NCI-H510A treated with DMSO at 0.1 percent for 48 hours (cell line): ENCODE results near the gene TTC7B.

ENCODE experiments used
- DNase-seq: peaks from one replicate; lab custom pipeline; 2025; lab: John Stamatoyannopoulos, UW

The TTC7B gene

DNA sequence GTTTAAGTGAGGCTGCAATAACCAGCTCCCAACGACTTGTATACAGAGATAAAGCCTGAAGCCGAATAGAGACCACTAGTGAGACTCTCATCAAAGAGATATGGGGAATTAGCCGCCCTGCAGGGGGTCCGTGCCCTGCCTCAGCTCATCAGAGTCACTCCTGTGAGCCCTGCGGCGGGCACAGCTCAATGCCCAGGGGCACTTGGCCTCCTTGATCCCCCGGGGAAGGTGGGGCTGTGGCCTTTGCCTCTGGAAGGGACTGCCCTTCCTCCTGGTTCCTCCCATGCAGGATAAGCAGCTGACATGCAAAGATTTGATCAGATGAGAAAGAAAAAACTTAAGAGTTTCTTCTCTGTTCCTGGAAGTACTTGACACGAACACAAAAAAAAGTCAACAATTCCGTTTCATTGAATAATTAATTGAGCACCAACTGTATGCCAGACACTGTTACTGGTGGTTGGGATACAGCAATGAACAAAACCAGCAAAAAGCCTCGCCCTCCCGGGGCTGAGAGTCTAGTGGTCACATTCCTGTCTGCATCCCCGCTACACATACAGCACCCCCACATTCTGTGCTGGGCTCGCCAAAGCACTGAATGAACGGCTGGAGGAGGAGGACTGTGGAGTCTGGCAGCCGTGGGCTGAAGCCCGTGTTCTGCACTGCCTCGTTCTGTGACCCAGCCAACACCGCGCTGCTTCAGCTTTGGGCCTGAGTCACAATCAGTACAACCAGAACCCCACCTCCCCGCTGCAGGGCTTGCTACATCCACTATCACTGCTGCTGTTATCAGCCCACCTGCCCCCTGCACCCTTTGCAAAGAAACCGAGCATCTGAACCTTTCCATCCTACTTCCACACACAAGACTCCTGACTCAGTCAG lies 10.3 kb downstream of the TTC7B start:
- DNase-seq, result no peak

DNA sequence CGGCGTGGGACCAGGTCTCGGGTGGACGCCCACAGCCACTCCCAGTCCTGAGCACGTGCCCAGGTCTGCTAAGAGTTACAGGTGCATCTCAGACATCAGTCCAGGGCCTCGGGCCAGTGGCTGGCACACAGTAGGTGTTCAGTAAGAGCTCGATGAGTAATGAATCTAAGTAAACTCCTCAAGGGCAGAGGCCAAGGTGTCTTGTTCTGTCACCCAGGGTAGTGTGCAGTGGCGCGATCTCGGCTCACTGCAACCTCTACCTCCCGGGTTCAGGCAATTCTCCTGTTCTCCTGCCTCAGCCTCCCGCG lies 11.2 kb downstream of the TTC7B start:
- DNase-seq, result no peak

DNA sequence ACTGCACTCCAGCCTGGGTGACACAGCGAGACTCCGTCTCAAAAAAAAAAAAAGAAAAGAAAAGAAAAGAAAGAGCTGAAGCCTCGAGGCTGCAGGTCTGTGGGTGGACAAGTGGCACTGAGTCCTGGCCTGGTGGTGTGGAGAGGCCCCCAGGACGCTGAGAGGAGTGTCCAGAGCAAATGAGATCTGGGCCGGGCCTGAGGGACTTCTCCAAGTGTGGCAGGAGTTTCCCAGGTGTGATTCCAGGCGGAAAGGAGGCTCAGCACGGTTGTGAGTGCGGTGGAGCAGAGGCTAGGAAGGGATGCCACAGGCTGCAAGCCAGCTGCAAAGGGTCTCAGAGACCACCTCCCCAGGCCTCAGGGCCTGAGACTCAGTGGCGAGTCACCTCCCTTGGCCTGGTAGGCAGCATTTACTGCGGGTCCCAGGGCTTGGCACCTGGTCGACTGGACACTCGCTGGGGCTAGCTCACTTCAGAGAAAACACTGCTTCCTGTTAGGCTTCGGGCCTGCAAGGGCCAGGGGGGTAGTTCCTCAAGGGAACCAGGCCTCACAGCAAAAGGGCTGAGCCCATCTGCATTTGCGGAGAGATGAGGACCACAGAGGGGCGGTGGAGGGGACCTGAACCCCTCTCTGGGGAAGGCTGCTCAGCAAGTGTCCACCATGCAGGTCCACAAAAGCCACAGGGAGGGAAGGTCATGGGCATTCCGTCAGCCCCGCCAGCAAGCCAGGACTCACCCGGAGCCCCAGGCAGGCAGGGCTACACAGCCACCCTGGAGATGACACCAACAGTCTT lies 11.7 kb downstream of the TTC7B start:
- no peak for DNase-seq

DNA sequence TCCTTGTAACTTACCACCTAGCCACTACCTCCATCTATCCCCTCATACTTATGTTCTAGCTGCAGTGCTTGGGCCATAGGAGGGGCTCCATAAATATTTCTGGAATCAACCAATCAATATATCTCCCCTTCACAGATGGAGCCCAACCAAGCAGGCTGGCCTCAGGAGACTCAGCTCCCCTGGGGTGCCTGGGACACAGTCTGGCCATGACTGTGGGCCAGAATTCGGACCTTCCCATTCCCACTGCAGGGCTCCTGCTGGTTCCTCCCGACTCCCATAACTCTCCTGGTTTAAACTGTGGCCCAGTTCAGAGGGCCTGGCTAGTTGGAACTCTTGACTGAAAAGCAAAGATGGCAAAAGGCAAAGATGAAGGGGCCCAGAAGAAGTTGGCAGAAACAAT lies 13.0 kb downstream of the TTC7B start:
- no peak for DNase-seq

DNA sequence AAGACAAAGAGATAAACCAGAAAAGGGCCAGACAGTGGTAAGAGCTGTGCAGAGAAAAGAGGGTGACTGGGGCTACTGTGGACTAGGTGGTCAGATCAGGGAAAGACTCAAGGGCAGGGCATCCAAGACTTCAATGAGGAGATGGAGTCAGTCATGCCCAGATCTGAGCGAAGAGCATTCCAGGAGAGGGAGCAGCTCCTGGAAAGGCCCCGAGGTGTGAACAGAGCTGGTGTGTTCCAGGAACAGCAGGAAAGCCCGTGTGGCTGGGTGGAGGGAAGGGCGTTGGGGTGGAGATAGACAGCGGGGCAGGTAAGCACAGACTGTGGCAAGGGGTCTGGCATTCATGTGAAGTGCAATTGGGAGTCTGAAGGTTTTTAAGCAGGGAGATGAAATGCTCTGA lies 16.8 kb downstream of the TTC7B start:
- DNase-seq, result no peak

DNA sequence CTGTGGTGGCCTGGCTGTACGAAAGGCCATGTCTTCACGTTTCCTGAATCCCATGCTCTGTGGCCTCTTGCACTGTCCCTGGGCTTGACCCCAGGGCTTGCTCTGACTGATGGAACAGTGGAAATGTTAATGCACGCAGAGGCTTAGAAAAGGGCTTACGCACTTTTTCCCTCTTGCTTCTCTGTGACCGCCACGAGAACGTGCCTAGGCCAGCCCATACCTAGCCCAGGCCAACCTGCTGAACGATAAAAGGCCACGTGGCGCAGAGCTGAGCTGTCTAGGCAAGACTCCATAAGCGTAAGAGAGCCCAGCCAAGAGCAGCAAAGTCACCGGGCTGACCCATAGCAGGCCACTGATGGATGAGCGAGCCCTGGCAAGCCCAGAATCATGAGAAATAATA lies 18.3 kb downstream of the TTC7B start:
- no peak for DNase-seq

DNA sequence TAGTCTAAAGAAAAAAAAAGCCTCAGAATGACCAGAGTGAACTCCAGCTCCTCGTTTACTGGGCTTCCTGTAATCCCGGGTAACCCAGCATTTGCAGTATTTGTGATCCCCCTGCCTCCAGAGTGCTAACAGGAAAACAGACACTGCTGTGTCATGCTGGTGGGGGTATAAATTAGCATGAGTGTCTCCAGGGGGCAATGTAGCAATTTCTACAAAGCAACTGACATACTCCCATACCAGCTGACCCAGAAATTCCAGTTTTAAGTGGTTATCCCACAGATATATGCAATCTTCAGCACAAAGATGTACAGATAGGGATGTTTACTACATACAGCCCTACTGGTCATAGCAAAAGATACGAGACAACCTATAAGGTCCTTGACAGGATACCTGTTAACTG lies 18.8 kb downstream of the TTC7B start:
- no peak for DNase-seq

DNA sequence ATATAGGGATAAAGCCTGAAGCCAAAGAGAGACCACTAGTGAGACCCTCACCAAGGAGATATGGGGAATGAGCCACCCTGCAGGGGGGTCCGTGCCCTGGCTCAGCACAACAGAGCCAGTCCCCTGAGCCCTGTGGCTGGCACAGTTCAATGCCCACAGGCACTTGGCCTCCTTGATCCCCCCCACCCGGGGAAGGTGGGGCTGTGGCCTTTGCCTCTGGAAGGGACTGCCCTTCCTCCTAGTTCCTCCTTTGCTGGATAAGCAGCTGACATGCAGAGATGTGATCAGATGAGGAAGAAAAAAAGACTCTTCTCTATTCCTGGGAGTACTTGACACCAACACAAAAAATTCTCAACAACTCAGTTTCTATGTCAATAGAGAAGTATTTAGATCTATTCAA lies 19.9 kb downstream of the TTC7B start:
- DNase-seq, result no peak

DNA sequence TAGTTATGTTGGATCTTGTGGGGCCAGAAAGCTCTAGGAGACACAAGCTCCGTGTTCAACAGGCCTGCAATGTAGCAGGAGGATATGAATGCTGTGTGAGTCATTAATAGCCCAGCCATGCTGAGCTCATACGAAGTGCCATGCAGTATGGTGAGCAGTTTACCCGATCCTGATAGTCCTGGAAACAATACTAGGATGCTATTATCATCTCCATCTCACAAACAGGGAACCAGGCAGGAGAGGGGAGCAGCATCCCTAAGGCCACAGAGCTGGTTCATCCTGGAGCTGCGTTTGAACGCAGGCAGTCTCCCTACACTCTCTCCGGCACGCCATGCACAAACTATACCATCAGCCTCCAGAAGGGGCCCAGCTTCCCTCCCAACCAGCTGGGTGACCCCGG lies 20.5 kb downstream of the TTC7B start:
- no peak for DNase-seq

DNA sequence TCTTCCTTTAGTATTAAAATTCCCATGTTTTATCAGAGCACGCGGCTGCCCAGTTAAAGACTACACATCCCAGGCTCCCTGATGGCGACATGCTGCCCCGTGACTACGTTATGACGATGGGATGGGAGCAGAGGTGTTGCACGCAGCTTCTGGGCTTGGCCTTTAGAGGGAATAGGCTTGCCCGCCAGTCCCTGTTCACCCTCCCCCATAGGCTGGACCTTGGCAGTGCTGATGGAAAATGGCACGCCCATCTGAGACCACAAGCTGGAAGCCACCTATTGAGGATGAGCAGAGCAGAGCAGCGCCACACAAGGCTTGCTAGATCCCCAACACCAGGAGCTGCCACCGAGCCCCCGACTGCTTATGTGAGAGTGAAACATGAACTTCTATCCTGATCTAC lies 24.7 kb downstream of the TTC7B start:
- no peak for DNase-seq

DNA sequence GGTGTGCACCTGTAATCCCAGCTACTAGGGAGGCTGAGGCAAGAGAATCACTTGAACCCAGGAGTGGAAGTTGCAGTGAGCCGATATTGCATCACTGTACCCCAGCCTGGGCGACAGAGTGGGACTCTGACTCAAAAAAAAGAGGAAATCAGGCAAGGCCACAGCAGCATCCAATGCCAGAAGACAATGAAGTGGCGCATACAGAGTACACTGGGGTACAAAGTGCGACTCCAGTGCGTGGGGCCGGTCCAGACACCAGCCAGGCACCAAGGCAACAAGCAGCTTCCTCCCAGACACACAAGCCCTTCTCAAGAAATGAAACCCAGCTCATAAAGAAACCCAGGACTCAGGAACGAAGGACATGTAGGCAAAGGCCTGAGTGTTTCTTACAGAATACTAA lies 28.2 kb downstream of the TTC7B start:
- DNase-seq, result no peak

DNA sequence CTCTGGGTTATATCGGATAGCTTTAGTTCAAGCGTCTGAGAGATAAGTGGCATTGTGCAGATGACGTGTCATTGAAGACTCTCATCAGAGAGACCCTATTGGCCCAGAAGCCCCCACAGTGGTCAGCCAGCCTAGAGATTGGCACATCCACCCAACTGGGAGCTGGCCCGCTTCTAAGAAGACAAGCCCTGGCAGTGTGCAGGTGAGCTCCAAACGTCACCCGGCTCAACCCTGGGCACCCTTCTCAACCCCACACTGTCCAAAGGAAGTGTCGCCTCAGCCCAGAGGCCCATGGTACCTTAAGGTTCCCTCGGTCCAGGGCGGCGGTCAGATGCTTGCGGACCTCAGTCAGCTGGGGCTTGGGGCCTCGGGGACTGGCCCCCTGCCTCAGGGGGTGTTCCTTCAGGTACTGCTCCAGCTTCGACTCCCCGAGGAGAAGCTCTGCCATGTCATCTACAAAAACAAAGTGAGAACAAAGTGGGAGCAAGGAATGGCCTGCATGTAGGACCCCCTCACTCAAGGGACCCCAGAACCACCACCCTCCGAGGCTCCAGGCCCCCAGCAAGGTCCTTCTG lies 30.3 kb downstream of the TTC7B start:
- no peak for DNase-seq

DNA sequence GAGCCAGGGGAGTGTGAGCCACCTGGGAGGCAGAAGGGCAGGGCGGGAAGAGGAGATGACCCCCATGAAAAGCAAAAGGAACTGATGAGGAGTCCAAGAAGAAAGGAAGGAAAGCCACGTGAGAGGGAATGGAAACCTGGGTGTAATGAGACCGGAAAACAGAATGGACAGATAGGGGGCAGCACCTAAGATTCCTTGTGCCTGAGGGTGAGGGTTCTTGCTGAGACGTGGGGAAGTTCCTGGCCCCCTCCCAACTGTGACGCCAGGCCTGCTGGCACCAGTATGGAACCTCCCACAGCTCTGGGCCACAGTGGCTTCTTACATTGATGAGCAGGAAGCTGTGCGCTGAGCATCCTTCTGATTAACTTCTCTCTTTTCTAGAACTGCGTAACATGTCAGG lies 30.8 kb downstream of the TTC7B start:
- no peak for DNase-seq

DNA sequence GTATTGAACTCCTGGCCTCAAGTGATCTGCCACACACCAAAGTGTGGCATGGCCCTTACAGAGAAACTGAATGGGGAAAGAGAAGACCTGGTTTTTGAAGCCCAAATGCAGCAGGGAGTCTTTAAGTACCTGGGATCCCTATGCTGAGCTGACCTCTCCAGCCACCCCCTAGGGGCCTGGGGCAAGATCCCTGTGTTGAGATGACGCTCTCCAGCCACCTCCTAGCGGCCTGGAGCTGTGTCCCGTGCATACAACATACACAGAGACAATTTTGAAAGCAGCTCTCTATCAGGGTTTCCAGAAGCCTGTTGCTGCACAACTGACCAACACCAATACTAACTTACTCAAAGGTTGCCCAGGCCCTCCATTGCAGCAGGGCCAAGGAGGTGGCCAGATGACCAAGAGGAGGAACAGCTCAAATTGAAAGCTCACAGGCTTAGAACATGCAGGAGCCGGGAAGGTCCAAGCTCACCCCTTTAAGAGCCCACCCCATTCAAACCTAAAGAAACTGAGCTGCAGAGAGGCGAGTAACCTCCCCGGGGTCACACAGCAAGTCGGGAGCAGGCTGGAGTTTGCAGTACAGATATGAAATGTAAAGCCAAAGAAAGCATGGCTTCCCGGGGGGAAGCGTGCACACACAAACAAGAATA lies 31.5 kb downstream of the TTC7B start:
- no peak for DNase-seq

DNA sequence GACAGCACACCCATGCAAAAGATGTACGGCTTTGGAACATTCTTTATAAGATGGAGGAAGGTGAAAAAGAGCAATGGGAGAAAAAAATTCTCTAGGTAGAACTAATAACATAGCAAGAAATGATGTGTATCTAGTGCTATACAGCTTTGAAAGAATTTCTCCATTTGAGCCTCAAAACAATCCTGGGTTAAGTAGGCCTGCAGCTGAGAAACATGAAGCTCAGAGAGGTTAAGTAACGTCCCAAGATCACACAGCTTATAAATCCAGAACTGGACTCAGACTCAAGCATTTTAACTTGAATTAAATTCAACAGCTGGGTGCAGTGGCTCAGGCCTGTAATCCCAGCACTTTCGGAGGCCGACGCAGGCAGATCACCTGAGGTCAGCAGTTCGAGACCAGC lies 32.9 kb downstream of the TTC7B start:
- no peak for DNase-seq

DNA sequence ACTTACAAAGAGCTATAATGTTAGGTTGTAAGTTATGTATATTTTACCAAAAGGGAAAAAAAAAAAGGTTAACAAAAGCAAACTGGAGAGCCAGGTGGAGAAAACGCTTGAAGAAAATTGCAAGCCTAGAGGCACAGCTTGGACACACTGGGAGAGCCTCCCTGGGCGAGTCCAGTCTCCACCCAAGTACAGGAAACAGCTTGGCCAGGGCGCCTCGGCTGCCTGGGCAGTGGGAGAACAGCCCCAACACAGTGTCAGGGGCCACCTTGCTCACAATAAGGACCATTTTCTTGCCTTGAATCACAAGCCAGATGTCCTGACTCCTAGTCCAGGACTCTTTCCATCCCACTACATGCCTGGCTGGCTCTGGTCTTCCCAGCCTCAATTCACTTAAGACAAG lies 33.3 kb downstream of the TTC7B start:
- DNase-seq, result no peak

DNA sequence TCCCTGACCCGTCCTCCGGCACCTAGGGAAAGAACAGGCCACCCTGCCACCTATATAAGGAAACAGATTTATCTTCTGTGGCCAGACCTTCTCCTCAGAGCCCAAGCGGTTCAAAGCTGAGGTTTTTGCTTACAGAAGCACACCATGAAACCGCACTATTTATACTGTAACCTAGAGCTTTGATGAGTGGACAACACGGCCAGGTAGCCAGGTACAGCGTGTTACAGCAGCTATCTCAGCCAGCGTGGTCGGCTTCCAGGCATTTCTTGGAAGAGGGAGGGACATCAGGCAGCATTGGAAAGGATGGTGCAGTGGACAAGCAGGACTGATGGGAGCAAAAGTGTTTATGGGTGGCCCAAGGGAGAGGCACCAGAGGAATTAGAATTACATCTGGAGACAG lies 34.4 kb downstream of the TTC7B start:
- DNase-seq, result no peak

DNA sequence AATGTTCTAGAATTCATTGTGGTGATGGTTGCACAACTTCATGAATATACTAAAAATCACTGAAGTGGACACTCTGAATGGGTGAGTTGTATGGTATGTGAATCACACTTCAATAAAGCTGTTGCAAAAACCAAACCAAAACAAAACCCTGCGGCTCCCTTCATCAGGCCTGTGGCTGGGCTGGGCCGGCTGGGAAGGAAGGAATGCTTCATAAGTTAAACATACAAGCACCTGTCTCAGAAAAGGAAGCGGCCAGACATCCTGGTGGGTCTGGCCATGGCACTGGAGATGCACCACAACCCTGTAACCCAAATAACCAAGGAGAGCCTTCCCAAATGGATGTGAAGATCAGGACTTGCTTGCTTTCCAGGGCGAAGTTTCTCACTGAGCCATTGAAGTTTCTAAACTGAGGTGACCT lies 34.9 kb downstream of the TTC7B start:
- no peak for DNase-seq

DNA sequence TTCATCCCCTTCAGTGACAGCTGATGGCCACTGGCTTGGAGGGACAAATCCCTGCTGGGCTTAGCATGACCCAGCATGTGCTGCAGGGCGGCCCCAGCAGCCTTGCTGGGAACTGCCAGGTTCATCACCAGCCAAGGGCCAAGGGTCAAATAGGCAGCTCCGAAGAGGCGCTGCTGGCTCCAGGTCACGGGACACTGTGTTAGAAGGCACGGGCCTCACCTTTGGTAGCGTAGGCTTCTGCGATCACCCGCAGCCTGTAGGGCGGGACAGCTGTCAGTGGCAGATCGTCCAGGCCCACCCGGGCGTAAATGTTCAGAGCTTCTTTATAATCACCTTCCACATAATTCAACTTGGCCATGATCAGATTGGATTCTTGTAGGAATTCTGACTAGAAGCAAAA lies 35.7 kb downstream of the TTC7B start:
- DNase-seq, result no peak

DNA sequence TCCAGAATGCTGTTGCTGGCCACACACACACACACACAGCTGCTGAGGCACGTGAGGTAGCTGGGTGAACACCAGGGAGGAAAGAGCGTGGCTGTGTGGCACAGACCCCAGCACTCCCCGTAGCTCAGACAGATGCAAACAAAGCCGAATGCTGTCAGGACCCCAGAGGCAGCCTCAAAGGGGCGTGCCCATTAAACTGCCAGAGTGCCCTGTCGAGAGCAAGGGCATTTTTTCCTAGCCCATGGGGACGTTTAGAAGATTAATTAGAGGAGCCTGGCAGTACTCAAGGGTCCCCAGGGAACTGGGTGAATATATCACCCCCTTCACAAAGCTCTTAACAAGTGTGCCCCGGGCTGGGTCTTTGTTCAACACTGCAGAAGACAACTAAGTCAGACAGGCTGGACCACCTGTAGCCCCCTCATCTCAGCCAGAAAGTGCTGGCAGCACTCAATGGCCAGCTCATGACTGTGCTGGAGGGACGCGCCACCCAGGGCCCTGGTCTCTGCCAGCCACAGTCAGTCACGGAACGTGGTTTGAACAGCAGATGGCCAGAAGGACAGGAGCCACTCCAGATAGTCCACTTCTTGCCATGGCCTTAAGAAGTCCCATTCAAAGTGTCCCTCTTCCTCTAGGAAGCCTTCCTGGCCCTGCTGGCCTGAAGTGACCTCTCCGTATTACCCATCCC lies 37.5 kb downstream of the TTC7B start:
- no peak for DNase-seq

DNA sequence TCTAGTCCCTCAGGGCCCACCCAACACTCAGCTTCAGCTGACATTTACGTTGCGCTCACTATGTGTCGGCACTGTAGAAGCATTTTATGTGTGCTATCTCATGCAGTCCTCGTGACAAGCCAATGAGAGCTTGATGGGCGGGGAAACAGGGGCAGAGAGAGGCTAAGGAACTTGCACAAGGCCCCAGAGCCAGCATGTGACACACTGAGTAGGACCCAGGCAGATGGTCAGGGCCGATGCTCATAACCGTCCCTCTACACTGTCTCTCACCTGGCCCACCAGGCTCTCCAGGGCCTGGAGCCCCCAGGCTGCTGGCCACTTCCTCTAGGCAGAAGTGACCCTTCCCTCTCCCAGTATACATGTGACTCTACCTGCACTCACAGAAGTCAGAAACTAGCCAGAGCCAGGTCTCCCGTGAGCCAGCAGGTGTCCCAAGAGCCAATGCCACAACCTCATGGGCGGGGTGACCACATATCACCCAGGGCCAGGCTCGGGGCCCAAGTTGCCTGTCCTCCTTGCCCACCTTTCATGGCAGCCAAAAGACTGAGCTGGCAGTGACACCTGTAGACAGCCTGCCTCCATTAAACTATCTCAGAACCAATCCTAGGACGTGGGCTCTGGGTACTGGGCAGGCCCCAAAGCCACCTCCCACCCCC lies 38.3 kb downstream of the TTC7B start:
- DNase-seq, result no peak

DNA sequence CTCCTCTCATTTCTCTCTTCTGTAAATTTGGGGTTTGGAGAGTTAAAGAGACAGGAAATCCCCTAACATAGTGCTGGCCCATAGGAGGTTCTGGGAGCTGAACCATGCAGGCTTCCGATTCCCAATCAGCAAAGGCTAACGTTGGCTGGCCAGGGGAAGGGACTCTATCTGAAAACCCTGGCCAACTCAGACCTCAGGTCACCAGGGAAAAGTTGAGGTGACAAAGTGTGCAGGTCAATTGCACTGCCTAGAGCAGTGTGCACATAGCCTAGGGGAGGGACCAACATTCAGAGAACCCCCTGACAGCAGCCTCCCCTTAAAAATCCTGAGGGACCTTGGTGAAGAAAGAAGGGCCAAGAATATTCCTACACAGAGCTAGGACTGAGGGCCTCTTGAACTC lies 38.9 kb downstream of the TTC7B start:
- DNase-seq, result no peak
